D721Med (cell line): Measurements from ENCODE around the gene TTLL8.

ENCODE experiments used
- DNase-seq: peaks from one replicate; pipeline ENCODE4 v3.0.0; 2011; ENCODE audit warnings: low spot score; ENCODE audit not compliant: insufficient read length
- FAIRE-seq: peaks from 2 replicates; lab custom pipeline; 2011; peaks lifted over from hg19 to GRCh38; lab: Jason Lieb, UNC
- CTCF ChIP-seq: IDR thresholded peaks from 2 replicates; pipeline ENCODE4 v1.5.1; 2012; ENCODE audit warnings: mild to moderate bottlenecking, control low read depth; ENCODE audit not compliant: insufficient read depth; ENCODE audit errors: missing control alignments

Gene TTLL8

GRCh38 chr22:50058061-50058905 lies at the start of gene TTLL8:
Gene TTLL8 (minus strand): TSS chr22:50058298.
- no peak for FAIRE-seq
- DNase-seq, result no peak
- no peak for TF ChIP-seq CTCF

- DNase-seq (no peak), FAIRE-seq (no peak)
- TF ChIP-seq CTCF, result no peak
These were observed 49.4 kb upstream of the TTLL8 start for GRCh38 chr22:50107529-50107928.

- no peak for DNase-seq
- no peak for TF ChIP-seq CTCF
- FAIRE-seq, result no peak
These were observed 47.4 kb upstream of the TTLL8 start for GRCh38 chr22:50105208-50106100.

GRCh38 chr22:50104141-50104544 lies 46.0 kb upstream of the TTLL8 start:
- no peak for DNase-seq
- no peak for FAIRE-seq
- TF ChIP-seq CTCF, result no peak

GRCh38 chr22:50102946-50103345 lies 44.8 kb upstream of the TTLL8 start:
- no peak for DNase-seq
- TF ChIP-seq CTCF, result no peak
- no peak for FAIRE-seq

- DNase-seq, result no peak
- no peak for FAIRE-seq
- no peak for TF ChIP-seq CTCF
These were observed 43.9 kb upstream of the TTLL8 start for GRCh38 chr22:50101870-50102565.
